ENCODE measurements around the gene C4orf50. TPM values are rescaled to one million over a fixed set of nuclear protein-coding genes. Genes with fewer than 3 reads are reported as not detected.

The C4orf50 gene
- 0.16 and 0.21 TPM in 2 replicates for total RNA-seq

GRCh38 chr4:6018331-6018730, at the start of gene C4orf50:
C4orf50 (minus strand) TSS chr4:6018431.
- H3K27ac Mint-ChIP-seq, result no peak within 1 kb of the TSS
- H3K36me3 Mint-ChIP-seq (ENCODE audit: low read depth), result no peaks in the 10 kb centered on the region
- no peak within 1 kb of the TSS for H3K4me3 Mint-ChIP-seq
- no peak for DNase-seq
- intact Hi-C loops (cut with micrococcal nuclease), result no loop called here
- no peaks in the 10 kb centered on the region for H3K9me3 Mint-ChIP-seq
- no peaks in the 10 kb centered on the region for H3K4me1 Mint-ChIP-seq
- H3K27me3 Mint-ChIP-seq, result no peaks in the 10 kb centered on the region

GRCh38 chr4:6065934-6066590, 47.8 kb upstream of the C4orf50 start:
- intact Hi-C loops (cut with micrococcal nuclease), result no loop called here

GRCh38 chr4:6065166-6065565, 46.9 kb upstream of the C4orf50 start:
- Mint-ChIP-seq H3K9me3 (peaks cover 7% of the 10 kb centered on the region), H3K36me3 (ENCODE audit: low read depth) (peaks cover 24% of the 10 kb centered on the region), H3K27ac (no peak overlapping the region), H3K4me3 (no peak overlapping the region), H3K27me3 (no peaks in the 10 kb centered on the region), H3K4me1 (no peaks in the 10 kb centered on the region)
- DNase-seq, result no peak
- intact Hi-C loops (cut with micrococcal nuclease), result no loop called here

More at GRCh38 chr4:6065934-6066590, 47.8 kb upstream of the C4orf50 start:
- DNase-seq, result no peak
- no peaks in the 10 kb centered on the region for H3K27me3 Mint-ChIP-seq
- peaks cover 4% of the 10 kb centered on the region for H3K9me3 Mint-ChIP-seq
- H3K4me1 Mint-ChIP-seq, result no peaks in the 10 kb centered on the region
- H3K36me3 Mint-ChIP-seq (ENCODE audit: low read depth), result peaks cover 16% of the 10 kb centered on the region
- no peak overlapping the region for H3K4me3 Mint-ChIP-seq
- H3K27ac Mint-ChIP-seq, result no peak overlapping the region

GRCh38 chr4:6064383-6064782, 46.2 kb upstream of the C4orf50 start:
- H3K36me3 Mint-ChIP-seq (ENCODE audit: low read depth), result peaks cover 23% of the 10 kb centered on the region

GRCh38 chr4:6063684-6064083, 45.5 kb upstream of the C4orf50 start:
- Mint-ChIP-seq H3K4me3 (no peak overlapping the region), H3K27ac (no peak overlapping the region), H3K9me3 (peaks cover 8% of the 10 kb centered on the region), H3K27me3 (no peaks in the 10 kb centered on the region), H3K4me1 (no peaks in the 10 kb centered on the region), H3K36me3 (ENCODE audit: low read depth) (peaks cover 29% of the 10 kb centered on the region)
- intact Hi-C loops (cut with micrococcal nuclease), result no loop called here
- DNase-seq, result no peak

More at GRCh38 chr4:6064383-6064782, 46.2 kb upstream of the C4orf50 start:
- H3K4me1 Mint-ChIP-seq, result no peaks in the 10 kb centered on the region
- DNase-seq, result no peak
- H3K9me3 Mint-ChIP-seq, result peaks cover 8% of the 10 kb centered on the region
- no peak overlapping the region for H3K4me3 Mint-ChIP-seq
- no peak overlapping the region for H3K27ac Mint-ChIP-seq
- H3K27me3 Mint-ChIP-seq, result no peaks in the 10 kb centered on the region
- intact Hi-C loops (cut with micrococcal nuclease), result no loop called here

GRCh38 chr4:6062133-6062532, 43.9 kb upstream of the C4orf50 start:
- H3K9me3 Mint-ChIP-seq, result peaks cover 11% of the 10 kb centered on the region
- peaks cover 35% of the 10 kb centered on the region for H3K36me3 Mint-ChIP-seq (ENCODE audit: low read depth)
- no peaks in the 10 kb centered on the region for H3K27me3 Mint-ChIP-seq
- H3K4me1 Mint-ChIP-seq, result no peaks in the 10 kb centered on the region
- no peak overlapping the region for H3K27ac Mint-ChIP-seq
- H3K4me3 Mint-ChIP-seq, result no peak overlapping the region
- DNase-seq, result no peak
- intact Hi-C loops (cut with micrococcal nuclease), result no loop called here

GRCh38 chr4:6059375-6059805, 41.2 kb upstream of the C4orf50 start:
- DNase-seq, result no peak
- H3K9me3 Mint-ChIP-seq, result peaks cover 11% of the 10 kb centered on the region
- intact Hi-C loops (cut with micrococcal nuclease), result no loop called here
- no peak overlapping the region for H3K27ac Mint-ChIP-seq
- H3K4me1 Mint-ChIP-seq, result no peaks in the 10 kb centered on the region
- no peak overlapping the region for H3K4me3 Mint-ChIP-seq
- no peaks in the 10 kb centered on the region for H3K27me3 Mint-ChIP-seq
- H3K36me3 Mint-ChIP-seq (ENCODE audit: low read depth), result peaks cover 34% of the 10 kb centered on the region

- Mint-ChIP-seq H3K4me3 (no peak overlapping the region), H3K36me3 (ENCODE audit: low read depth) (peaks cover 34% of the 10 kb centered on the region), H3K27me3 (no peaks in the 10 kb centered on the region), H3K4me1 (no peaks in the 10 kb centered on the region), H3K27ac (no peak overlapping the region), H3K9me3 (peaks cover 11% of the 10 kb centered on the region)
- no peak for DNase-seq
- intact Hi-C loops (cut with micrococcal nuclease), result no loop called here
Measured at GRCh38 chr4:6058531-6059374, 40.5 kb upstream of the C4orf50 start.

- Mint-ChIP-seq H3K4me3 (no peak overlapping the region), H3K4me1 (no peaks in the 10 kb centered on the region)
Measured at GRCh38 chr4:6056976-6057766, 38.9 kb upstream of the C4orf50 start.

GRCh38 chr4:6055436-6055835, 37.2 kb upstream of the C4orf50 start:
- Mint-ChIP-seq H3K27ac (no peak overlapping the region), H3K4me1 (no peaks in the 10 kb centered on the region), H3K27me3 (no peaks in the 10 kb centered on the region), H3K36me3 (ENCODE audit: low read depth) (peaks cover 24% of the 10 kb centered on the region), H3K4me3 (no peak overlapping the region), H3K9me3 (peaks cover 7% of the 10 kb centered on the region)
- intact Hi-C loops (cut with micrococcal nuclease), result no loop called here
- DNase-seq, result no peak

More at GRCh38 chr4:6056976-6057766, 38.9 kb upstream of the C4orf50 start:
- H3K27me3 Mint-ChIP-seq, result no peaks in the 10 kb centered on the region
- H3K27ac Mint-ChIP-seq, result no peak overlapping the region
- peaks cover 37% of the 10 kb centered on the region for H3K36me3 Mint-ChIP-seq (ENCODE audit: low read depth)
- intact Hi-C loops (cut with micrococcal nuclease), result no loop called here
- no peak for DNase-seq
- H3K9me3 Mint-ChIP-seq, result peaks cover 11% of the 10 kb centered on the region

GRCh38 chr4:6055030-6055429, 36.8 kb upstream of the C4orf50 start:
- H3K4me3 Mint-ChIP-seq, result no peak overlapping the region
- no peak for DNase-seq
- H3K27me3 Mint-ChIP-seq, result no peaks in the 10 kb centered on the region
- peaks cover 20% of the 10 kb centered on the region for H3K36me3 Mint-ChIP-seq (ENCODE audit: low read depth)
- no peak overlapping the region for H3K27ac Mint-ChIP-seq
- H3K4me1 Mint-ChIP-seq, result no peaks in the 10 kb centered on the region
- intact Hi-C loops (cut with micrococcal nuclease), result no loop called here
- H3K9me3 Mint-ChIP-seq, result peaks cover 4% of the 10 kb centered on the region

- Mint-ChIP-seq H3K36me3 (ENCODE audit: low read depth) (peaks cover 19% of the 10 kb centered on the region), H3K9me3 (peaks cover 4% of the 10 kb centered on the region), H3K27ac (no peak overlapping the region), H3K27me3 (no peaks in the 10 kb centered on the region), H3K4me1 (no peaks in the 10 kb centered on the region), H3K4me3 (no peak overlapping the region)
- DNase-seq, result no peak
- intact Hi-C loops (cut with micrococcal nuclease), result no loop called here
Measured at GRCh38 chr4:6054162-6054922, 36.1 kb upstream of the C4orf50 start.

- no peaks in the 10 kb centered on the region for H3K27me3 Mint-ChIP-seq
- DNase-seq, result no peak
- H3K27ac Mint-ChIP-seq, result no peak overlapping the region
- peaks cover 7% of the 10 kb centered on the region for H3K36me3 Mint-ChIP-seq (ENCODE audit: low read depth)
- no peaks in the 10 kb centered on the region for H3K4me1 Mint-ChIP-seq
- intact Hi-C loops (cut with micrococcal nuclease), result no loop called here
- no peak overlapping the region for H3K4me3 Mint-ChIP-seq
- no peaks in the 10 kb centered on the region for H3K9me3 Mint-ChIP-seq
Measured at GRCh38 chr4:6052679-6053078, 34.4 kb upstream of the C4orf50 start.

Measured in activated CD4-positive, alpha-beta T cell treated with anti-CD3 and anti-CD28 coated beads, Interleukin-2, amount 10 ng/mL, durations not matched to agents 24 days and 14 days (primary cell).